Astrocyte (in vitro differentiated cells and primary cell): ENCODE data around the gene PILRA. TPM values are rescaled to one million over a fixed set of nuclear protein-coding genes. Genes with fewer than 3 reads are reported as not detected.

Source experiments
- DNase-seq: peaks from one replicate; pipeline ENCODE4 v3.0.0-alpha.2; 2010; ENCODE audit warnings: low read depth
- FAIRE-seq: peaks from 2 replicates; lab custom pipeline; 2011; peaks lifted over from hg19 to GRCh38; lab: Jason Lieb, UNC
- H2AFZ ChIP-seq: 2 replicates; pipeline ENCODE4 v1.6.0; 2012; ENCODE audit warnings: low read depth, low read length, inconsistent platforms
- H3K27ac ChIP-seq: 2 replicates; pipeline ENCODE4 v1.5.1; 2011; ENCODE audit warnings: low read depth, low read length, inconsistent platforms
- H3K27me3 ChIP-seq: 2 replicates; pipeline ENCODE4 v1.6.0; 2011; ENCODE audit warnings: low read length, inconsistent platforms; ENCODE audit not compliant: insufficient read depth
- H3K36me3 ChIP-seq: 2 replicates; pipeline ENCODE4 v1.5.1; 2011; ENCODE audit warnings: low read length, inconsistent platforms; ENCODE audit not compliant: insufficient read depth
- H3K4me1 ChIP-seq: 2 replicates; pipeline ENCODE4 v1.5.1; 2011; ENCODE audit warnings: low read length, inconsistent platforms; ENCODE audit not compliant: insufficient read depth
- H3K4me2 ChIP-seq: 2 replicates; pipeline ENCODE4 v1.6.0; 2012; ENCODE audit warnings: low read length, inconsistent platforms
- H3K4me3 ChIP-seq: 2 replicates; pipeline ENCODE4 v1.5.1; 2011; ENCODE audit warnings: low read depth, mild to moderate bottlenecking, low read length, inconsistent platforms; ENCODE audit not compliant: insufficient read depth
- H3K79me2 ChIP-seq: 2 replicates; pipeline ENCODE4 v1.6.0; 2012; ENCODE audit warnings: mild to moderate bottlenecking, low read length, inconsistent platforms; ENCODE audit not compliant: insufficient read depth
- H3K9ac ChIP-seq: 2 replicates; pipeline ENCODE4 v1.6.0; 2012; ENCODE audit warnings: mild to moderate bottlenecking, low read length, inconsistent platforms
- H3K9me3 ChIP-seq: 2 replicates; pipeline ENCODE4 v1.5.1; 2012; ENCODE audit warnings: low read depth, mild to moderate bottlenecking, low read length, inconsistent platforms; ENCODE audit not compliant: insufficient read depth
- H4K20me1 ChIP-seq: 2 replicates; pipeline ENCODE4 v1.6.0; 2012; ENCODE audit warnings: low read length, inconsistent platforms; ENCODE audit not compliant: insufficient read depth
- H3K27ac Mint-ChIP-seq: one replicate; pipeline ENCODE4 v1.8.0; 2021; ENCODE audit warnings: mild to moderate bottlenecking, mixed read lengths; ENCODE audit not compliant: unreplicated experiment
- H3K27me3 Mint-ChIP-seq: one replicate; pipeline ENCODE4 v1.8.0; 2021; ENCODE audit warnings: low read depth, mixed read lengths; ENCODE audit not compliant: unreplicated experiment
- H3K36me3 Mint-ChIP-seq: one replicate; pipeline ENCODE4 v1.8.0; 2021; ENCODE audit warnings: low read depth, mixed read lengths; ENCODE audit not compliant: unreplicated experiment
- H3K4me1 Mint-ChIP-seq: one replicate; pipeline ENCODE4 v1.8.0; 2021; ENCODE audit warnings: low read depth, mixed read lengths; ENCODE audit not compliant: unreplicated experiment
- H3K4me3 Mint-ChIP-seq: one replicate; pipeline ENCODE4 v1.8.0; 2021; ENCODE audit warnings: mild to moderate bottlenecking, moderate library complexity, mixed read lengths; ENCODE audit not compliant: unreplicated experiment
- H3K9me3 Mint-ChIP-seq: one replicate; pipeline ENCODE4 v1.8.0; 2021; ENCODE audit warnings: mild to moderate bottlenecking, mixed read lengths; ENCODE audit not compliant: unreplicated experiment
- CTCF ChIP-seq: IDR thresholded peaks from 2 replicates; pipeline ENCODE4 v1.5.1; 2011; ENCODE audit warnings: low read depth, mild to moderate bottlenecking, inconsistent platforms, low read length, moderate library complexity; ENCODE audit not compliant: insufficient read depth
- EZH2 ChIP-seq: IDR thresholded peaks from 2 replicates; pipeline ENCODE4 v1.6.1; 2012; ENCODE audit warnings: mild to moderate bottlenecking, low read length, inconsistent platforms; ENCODE audit not compliant: insufficient read depth
- total RNA-seq: library from RNA; stranded (reverse); gene quantifications from 2 replicates; pipeline ENCODE4 v1.2.1, GENCODE V29; 2021

The PILRA gene
- total RNA-seq, 1 donor from 2014 or later: 2.3 TPM

GRCh38 chr7:100366411-100367250 is 6.7 kb upstream of the PILRA start:
- H2AFZ ChIP-seq: no peak overlapping the region
- FAIRE-seq (no peak), DNase-seq (no peak)
- H3K27me3 ChIP-seq: no peaks in the 10 kb centered on the region
- Mint-ChIP-seq H3K36me3 (peaks cover 24% of the 10 kb centered on the region), H3K9me3 (no peaks in the 10 kb centered on the region), H3K4me3 (peak overlapping the region; percentile 64), H3K27me3 (no peaks in the 10 kb centered on the region), H3K27ac (peak overlapping the region; percentile 26), H3K4me1 (no peaks in the 10 kb centered on the region)
- no peak overlapping the region for H3K4me3 ChIP-seq
- no peaks in the 10 kb centered on the region for H3K79me2 ChIP-seq
- TF ChIP-seq CTCF (no peak), EZH2 (no peak)
- H3K4me2 ChIP-seq: no peak overlapping the region
- H4K20me1 ChIP-seq: no peaks in the 10 kb centered on the region
- H3K27ac ChIP-seq: no peak overlapping the region
- peaks cover 21% of the 10 kb centered on the region for H3K36me3 ChIP-seq
- no peaks in the 10 kb centered on the region for H3K4me1 ChIP-seq
- no peak overlapping the region for H3K9ac ChIP-seq
- H3K9me3 ChIP-seq: no peaks in the 10 kb centered on the region

DNA sequence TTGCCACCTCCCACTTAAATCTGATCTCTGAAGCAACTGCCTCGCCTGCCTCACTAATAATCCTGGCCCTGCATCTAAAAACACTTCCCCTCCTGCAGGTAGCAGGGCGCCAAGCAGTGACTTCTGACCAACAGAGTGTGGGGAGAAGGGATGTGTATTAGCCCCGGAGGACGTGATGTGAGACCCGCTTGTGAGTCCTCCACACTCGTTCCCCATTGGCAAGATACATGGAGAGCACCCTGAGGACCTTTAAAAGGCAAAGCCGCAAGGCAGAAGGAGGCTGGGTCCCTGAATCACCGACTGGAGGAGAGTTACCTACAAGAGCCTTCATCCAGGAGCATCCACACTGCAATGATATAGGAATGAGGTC is 6.1 kb upstream of the PILRA start:
- H3K4me1 Mint-ChIP-seq: no peaks in the 10 kb centered on the region
- Histone ChIP-seq H3K4me3 (no peak overlapping the region), H3K36me3 (peaks cover 15% of the 10 kb centered on the region), H3K79me2 (no peaks in the 10 kb centered on the region), H3K9ac (no peak overlapping the region), H3K4me2 (no peak overlapping the region), H3K9me3 (no peaks in the 10 kb centered on the region), H3K4me1 (no peaks in the 10 kb centered on the region), H2AFZ (no peak overlapping the region), H3K27ac (no peak overlapping the region), H4K20me1 (no peaks in the 10 kb centered on the region), H3K27me3 (no peaks in the 10 kb centered on the region)
- no peak for DNase-seq
- H3K27ac Mint-ChIP-seq: no peak overlapping the region
- H3K27me3 Mint-ChIP-seq: no peaks in the 10 kb centered on the region
- H3K36me3 Mint-ChIP-seq: peaks cover 20% of the 10 kb centered on the region
- FAIRE-seq: no peak
- H3K9me3 Mint-ChIP-seq: no peaks in the 10 kb centered on the region
- TF ChIP-seq EZH2 (no peak), CTCF (no peak)
- no peak overlapping the region for H3K4me3 Mint-ChIP-seq
